GM10266 (cell line): Measurements from ENCODE around the gene TEAD3.

Experiments
- DNase-seq: peaks from one replicate; pipeline ENCODE4 v3.0.0; 2012; ENCODE audit errors: extremely low spot score
- CTCF ChIP-seq: IDR thresholded peaks from 2 replicates; pipeline ENCODE4 v1.5.1; 2012; ENCODE audit warnings: mild to moderate bottlenecking, low read depth; ENCODE audit not compliant: control insufficient read depth, insufficient read depth; ENCODE audit errors: missing control alignments

The TEAD3 gene

GRCh38 chr6:35490821-35491557, 5.9 kb downstream of the TEAD3 start:
- no peak for TF ChIP-seq CTCF
- no peak for DNase-seq

- no peak for DNase-seq
- no peak for TF ChIP-seq CTCF
Observed at GRCh38 chr6:35489995-35490791, 6.7 kb downstream of the TEAD3 start.

GRCh38 chr6:35489066-35489465, 7.8 kb downstream of the TEAD3 start:
- TF ChIP-seq CTCF: no peak
- DNase-seq: no peak

- no peak for DNase-seq
- TF ChIP-seq CTCF: no peak
Observed at GRCh38 chr6:35488517-35488862, 8.4 kb downstream of the TEAD3 start.

- no peak for DNase-seq
- no peak for TF ChIP-seq CTCF
Observed at GRCh38 chr6:35487658-35488516, 9.0 kb downstream of the TEAD3 start.

GRCh38 chr6:35486005-35486925, 10.6 kb downstream of the TEAD3 start:
- no peak for DNase-seq
- TF ChIP-seq CTCF: no peak
